ENCODE results near the gene TAMALIN.
A peak's percentile ranks its signal among the peaks of the same experiment; 100 is the strongest.

TAMALIN gene

DNA sequence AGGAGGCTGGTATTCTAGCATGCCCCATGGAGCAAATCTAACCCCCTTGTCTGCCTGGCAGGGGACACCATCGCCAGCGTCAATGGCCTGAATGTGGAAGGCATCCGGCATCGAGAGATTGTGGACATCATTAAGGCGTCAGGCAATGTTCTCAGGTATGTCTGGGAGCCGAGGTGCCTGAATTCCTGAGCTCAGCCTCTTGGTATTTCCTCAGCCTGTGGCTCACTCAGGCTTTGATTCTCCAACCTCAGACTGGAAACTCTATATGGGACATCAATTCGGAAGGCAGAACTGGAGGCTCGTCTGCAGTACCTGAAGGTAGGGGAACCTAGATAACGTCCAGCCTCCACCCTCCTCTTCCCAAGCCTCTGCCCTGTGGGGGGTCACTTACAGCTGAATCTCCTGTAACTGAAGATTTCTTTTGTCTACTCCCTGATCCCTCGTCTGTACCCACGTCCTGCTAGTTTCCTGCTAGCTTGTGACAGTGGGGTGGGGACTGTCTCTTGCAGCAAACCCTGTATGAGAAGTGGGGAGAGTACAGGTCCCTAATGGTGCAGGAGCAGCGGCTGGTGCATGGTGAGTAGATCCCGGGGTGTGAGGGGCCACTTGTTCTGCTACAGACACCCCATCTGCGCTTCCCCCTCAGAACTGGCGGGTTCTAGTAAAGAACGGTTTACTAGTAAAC lies 7.0 kb downstream of the TAMALIN start:
- no peak for DNase-seq (ENCODE audit: low read depth, low spot score)

DNA sequence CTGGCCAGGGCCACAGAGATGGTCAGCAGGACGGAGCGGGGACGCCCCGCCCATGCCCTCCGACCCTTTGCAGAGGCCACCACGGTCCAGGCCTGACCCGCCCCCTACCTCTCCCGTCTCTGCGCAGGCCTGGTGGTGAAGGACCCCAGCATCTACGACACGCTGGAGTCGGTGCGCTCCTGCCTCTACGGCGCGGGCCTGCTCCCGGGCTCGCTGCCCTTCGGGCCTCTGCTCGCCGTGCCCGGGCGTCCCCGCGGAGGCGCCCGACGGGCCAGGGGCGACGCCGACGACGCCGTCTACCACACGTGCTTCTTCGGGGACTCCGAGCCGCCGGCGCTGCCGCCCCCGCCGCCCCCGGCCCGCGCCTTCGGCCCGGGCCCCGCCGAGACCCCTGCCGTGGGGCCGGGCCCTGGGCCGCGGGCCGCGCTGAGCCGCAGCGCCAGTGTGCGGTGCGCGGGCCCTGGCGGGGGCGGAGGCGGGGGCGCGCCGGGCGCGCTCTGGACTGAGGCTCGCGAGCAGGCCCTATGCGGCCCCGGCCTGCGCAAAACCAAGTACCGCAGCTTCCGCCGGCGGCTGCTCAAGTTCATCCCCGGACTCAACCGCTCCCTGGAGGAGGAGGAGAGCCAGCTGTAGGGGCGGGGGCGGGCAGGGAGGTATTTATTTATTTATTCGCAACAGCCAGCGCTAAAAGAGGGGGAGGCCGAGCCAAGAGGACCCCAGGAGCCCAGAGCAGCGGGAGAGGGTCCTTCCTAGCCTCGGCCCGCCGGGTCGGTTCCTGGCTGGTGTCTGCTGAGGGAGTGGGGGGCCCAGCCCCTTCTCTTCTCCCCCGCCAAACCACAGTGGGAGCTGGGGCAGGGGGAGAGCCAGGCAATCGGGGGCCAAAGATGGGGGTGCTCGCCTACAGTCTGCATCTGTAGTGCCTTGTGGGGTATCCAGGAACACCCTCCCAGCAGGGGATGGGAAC lies 8.1 kb downstream of the TAMALIN start:
- DNase-seq (ENCODE audit: low read depth, low spot score) = no peak

DNA sequence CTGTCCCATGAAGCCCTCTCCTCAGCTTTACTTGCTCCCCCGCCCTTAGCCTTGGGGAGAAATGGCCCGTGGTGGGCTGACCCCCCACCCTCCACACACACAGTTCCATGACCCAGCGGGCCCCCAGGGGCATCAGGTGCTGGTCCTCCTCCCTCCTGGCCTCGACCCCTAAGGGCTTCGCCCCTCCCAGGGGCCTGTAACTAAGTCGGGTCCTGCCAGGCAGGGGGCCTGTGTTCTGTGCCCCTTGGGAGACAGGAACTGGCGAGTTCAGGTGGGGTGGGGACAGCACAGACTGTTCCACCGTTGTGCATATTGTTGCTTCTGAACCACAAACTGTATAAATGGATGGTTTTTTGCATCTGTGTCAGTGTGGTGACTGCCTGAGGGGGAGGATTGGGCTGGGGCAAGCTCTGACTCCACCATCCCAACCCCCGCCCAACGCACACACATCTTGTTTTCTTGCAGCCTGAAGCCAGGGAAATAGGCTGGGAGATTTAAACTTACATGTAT lies 8.8 kb downstream of the TAMALIN start:
- no peak for DNase-seq (ENCODE audit: low read depth, low spot score)

- no peak for DNase-seq (ENCODE audit: low read depth, low spot score)
These were observed 11.8 kb downstream of the TAMALIN start for GRCh38 chr12:52018433-52019112.

DNA sequence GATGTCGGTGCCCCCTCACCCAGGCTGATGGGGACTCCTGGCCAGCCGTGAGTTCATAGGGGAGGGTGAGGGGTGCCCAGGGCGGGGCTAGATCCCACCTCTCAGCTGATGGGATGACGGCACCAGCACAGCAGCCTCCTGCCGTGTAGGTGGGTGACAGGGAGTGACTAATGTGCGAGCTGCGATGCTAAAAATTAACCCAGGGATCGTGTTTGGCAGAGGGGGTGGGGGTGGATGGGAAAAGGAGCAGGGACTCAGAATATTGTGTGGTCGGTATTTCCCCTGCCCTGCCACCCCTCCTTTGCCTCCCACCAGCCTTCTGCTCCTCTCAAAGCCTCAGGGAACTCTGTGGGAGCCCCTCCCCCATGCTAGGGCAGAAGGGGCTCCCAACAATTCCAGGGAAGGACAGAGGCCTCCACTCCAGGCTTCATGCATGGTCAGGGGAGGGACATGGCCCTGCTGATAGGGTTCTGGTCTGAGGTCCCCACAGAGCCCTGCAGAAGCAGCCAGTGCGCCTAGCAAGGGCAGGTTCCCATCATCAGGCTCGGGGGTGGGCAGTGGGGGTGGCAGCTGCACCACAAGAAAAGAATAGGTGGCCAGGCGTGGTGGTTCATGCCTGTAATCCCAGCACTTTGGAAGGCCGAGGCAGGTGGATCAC lies 12.5 kb downstream of the TAMALIN start:
- DNase-seq (ENCODE audit: low read depth, low spot score) = no peak

- no peak for DNase-seq (ENCODE audit: low read depth, low spot score)
These were observed 14.0 kb downstream of the TAMALIN start for GRCh38 chr12:52020539-52021336.

DNA sequence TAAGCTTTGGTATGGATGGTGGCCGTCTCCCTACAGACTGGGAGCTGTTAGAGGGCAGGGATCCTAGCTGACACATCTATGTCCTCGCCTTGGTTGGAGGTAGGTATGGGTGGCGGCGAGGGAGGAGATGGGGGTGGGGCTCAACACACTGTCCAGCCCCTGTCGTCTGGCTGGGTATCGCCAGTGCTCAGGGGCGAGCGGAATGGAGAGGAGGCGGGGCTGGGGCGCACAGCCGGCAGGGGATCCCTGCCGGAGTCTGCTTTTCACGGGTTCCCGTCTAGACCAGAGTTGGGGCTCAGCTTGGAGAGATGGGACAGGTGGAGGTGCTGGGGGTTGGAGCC lies 16.1 kb downstream of the TAMALIN start:
- DNase-seq (ENCODE audit: low read depth, low spot score) = no peak

DNA sequence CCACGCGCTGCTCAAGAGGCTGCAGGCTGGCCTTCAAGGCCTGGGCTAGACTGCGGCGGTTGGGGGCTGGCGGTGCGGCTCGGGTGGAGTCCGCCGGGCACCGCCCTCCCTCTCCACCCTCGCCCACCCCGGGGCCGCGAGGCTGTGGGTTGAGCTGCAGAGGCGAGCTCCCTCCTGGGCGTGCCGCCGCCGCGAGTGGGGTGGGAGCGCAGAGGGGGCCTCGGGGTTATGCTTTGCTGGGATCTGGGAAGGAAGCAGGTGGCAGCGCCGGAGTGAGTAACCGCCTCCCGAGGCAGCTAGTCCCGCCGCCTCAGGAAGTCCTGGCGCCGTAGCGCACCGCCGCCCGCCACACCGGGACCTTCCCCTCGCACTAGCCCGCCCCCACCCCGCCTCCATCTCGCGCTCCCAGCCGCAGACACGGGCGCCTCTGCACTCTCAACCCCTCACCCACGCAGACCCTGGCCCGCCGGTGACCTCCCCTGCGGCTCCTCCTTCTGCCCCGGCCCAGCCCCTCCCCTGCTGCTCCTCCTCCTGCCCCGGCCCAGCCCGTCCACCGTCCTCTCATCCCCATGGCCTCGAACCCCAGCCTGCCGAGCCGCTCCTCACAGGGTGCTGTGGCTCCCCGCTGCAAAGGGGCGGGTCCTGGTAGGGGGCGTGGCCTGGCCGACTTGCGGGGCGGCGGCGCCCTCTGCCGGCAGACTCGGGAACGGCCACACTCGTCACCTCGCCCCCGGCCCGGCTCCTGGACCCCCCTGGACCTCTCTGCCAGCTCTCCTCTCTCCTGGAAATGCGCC lies 16.6 kb downstream of the TAMALIN start:
- DNase-seq (ENCODE audit: low read depth, low spot score) = no peak

DNA sequence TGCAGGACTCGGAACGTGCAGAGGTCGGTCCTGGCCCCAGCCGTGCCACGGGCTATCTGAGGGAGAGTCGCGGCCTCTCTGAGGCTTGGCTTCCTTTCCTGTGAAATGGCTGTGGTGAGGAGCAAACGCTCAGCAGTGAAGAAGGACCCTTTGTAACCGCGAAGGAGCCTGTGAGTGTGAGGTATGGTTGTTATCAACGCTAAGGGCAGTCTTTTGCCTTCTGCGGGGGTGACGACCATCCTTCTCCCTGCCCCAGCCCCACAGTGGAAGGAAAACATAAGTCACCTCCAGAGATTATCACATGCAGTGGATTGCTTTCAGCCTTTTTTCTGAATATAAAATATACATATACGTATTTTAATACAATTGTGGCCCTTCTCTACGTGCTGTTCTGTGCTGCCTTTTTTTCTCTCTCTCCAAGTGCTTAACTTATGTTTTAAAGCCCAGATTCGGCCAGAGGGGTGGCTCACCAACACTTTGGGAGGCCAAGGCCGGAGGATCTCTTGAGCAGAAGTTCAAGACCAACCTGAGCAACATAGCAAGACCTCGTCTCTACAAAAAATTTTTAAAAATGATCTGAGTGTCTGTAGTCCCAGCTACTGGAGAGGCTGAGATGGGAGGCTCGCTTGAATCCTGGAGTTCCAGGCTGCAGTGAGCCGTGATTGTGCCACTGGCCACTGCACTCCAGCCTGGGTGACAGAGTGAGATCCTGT lies 17.4 kb downstream of the TAMALIN start:
- DNase-seq (ENCODE audit: low read depth, low spot score) = no peak

GRCh38 chr12:52024845-52025230 lies 18.1 kb downstream of the TAMALIN start:
- no peak for DNase-seq (ENCODE audit: low read depth, low spot score)

DNA sequence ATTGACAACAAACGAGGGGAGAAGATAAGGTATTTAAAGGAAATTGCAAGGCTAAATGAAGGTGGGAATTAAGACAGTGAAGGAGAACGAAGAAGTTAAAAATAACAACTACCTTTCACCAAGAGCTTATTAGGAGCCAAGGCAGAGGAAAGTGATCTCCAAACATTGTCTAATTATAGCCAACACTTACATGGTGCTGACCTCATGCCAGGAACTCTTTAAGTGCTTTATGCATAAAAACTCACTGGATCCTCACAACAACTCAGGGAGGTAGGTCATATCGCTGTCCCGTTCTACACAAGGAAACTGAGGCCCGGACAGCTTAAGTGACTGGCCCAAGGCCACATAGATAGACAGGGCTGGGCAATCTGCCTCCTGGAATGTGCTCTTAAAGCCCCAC lies 19.5 kb downstream of the TAMALIN start:
- no peak for DNase-seq (ENCODE audit: low read depth, low spot score)

- no peak for DNase-seq (ENCODE audit: low read depth, low spot score)
These were observed 20.5 kb downstream of the TAMALIN start for GRCh38 chr12:52027085-52027843.

GRCh38 chr12:52029685-52030084 lies 22.9 kb downstream of the TAMALIN start:
- DNase-seq (ENCODE audit: low read depth, low spot score) = no peak

DNA sequence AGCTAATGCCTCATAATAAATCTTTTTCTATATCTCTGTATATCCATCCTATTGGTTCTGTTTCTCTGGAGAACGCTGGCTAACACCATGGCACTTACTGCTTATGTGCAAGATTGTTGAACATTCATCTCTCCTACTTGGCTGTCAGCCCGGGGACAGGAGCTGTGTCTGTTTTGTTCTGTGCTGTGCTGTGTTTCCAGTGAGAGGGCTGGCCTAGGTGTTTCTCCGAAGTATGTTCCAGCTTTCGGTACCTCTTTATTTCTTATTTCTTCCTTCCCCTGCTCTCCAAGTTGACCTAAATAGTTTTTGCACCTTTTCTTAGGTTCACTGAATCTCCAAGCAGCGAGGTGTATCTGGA lies 25.7 kb downstream of the TAMALIN start:
- DNase-seq (ENCODE audit: low read depth, low spot score) = no peak

- peak; percentile 83 for DNase-seq (ENCODE audit: low read depth, low spot score)
These were observed 26.2 kb downstream of the TAMALIN start for GRCh38 chr12:52032804-52033445.

DNA sequence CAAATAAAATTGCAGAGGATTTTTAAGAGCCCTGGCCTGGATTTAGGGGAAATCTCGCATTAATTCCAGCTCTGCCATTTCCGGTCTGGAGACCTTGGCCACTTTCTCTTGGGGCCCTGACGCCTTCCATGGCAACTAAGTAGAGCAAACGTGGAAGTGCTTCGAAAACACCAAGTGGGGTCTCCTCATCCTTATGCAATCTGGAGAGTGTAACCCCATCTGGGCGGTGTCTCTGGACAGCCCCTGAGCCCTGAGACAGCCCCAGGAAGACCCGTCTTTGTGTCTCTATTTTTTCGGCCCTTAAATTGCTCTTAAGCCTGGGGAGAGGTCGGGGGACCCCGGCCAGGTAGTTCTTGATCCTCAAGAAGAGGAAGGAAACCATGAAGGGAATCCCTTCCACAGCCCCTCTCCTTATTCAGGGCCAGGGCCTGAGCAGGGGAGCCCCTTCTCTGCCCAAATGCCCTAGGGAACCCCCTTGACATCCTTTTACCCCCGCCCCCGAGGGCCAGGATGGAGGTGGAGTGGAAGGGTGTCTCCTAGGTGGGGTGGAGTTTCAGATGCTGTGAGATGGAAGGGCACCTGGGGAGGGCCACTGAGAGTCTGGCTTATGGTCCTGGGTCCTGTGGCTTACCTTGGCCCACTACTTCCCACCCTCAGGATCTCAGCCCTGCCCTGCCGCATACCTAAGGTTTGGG lies 26.8 kb downstream of the TAMALIN start:
- no peak for DNase-seq (ENCODE audit: low read depth, low spot score)

DNA sequence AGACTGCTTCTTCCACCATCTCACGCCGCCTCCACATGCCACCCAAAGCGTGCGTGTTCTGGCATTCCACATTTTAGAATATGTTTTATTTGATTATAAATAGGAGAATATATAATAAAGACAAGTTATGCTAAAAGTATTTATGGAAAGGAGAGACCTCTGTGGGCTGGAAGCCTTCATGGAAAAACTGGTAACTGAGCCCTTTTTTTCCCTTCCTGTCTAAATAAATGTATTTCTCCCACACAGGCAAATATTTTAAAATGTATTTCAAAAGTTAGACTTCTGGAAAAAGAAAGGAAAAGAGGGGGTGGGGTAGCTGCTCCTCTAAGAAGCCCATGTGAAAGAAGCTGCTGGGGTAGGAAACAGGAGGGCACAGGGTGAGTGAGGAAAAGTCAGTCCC lies 28.4 kb downstream of the TAMALIN start:
- no peak for DNase-seq (ENCODE audit: low read depth, low spot score)

- no peak for DNase-seq (ENCODE audit: low read depth, low spot score)
These were observed 29.2 kb downstream of the TAMALIN start for GRCh38 chr12:52035926-52036325.

All from smooth muscle cell of the brain vasculature (primary cell).